Measurements from ENCODE around the gene RAB5IF. TPM values are rescaled to one million over a fixed set of nuclear protein-coding genes. Genes with fewer than 3 reads are reported as not detected.
"Not testable (repeated sequence)": the region's sequence is repeated elsewhere in the genome, so short reads cannot be mapped to it uniquely, and the experiment has no call there.

The RAB5IF gene
- total RNA-seq, 1 donor from 2014 or later, result 56.5 TPM

DNA sequence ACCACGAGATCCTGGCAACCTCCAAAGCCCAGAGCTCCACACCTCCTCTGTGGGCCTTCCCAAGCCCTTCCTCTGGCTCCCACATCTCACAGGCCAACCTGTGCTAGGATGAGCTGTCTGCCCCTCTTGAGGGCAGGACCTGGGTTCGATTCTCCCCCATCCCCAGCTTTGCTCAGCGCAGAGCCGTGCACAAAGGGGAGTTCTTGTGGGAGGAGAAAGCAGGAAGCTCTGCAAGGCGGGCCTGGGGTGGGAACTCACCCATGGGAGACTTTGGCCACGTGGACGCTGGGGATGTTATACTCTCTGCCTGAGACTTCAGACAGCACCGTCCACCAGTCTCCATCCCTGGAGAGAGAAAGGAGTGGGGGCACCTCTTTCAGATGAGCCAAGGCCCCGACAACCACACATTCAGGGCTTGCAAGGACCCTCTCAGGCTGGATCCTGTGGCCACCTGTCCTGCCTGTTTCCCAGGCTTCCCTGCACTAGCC, 27.8 kb downstream of the RAB5IF start:
- Histone ChIP-seq H3K36me3 (no peaks in the 10 kb centered on the region), H3K4me1 (no peaks in the 10 kb centered on the region), H3K9me3 (replicated peaks) (no peaks in the 10 kb centered on the region), H3K27ac (replicated peaks) (no peak overlapping the region), H3K4me3 (no peak overlapping the region), H3K27me3 (ENCODE audit: low read depth) (no peaks in the 10 kb centered on the region)
- DNase-seq, result no peak
- intact Hi-C loops (cut with micrococcal nuclease), result no loop called here
- TF ChIP-seq, protein P1, sequence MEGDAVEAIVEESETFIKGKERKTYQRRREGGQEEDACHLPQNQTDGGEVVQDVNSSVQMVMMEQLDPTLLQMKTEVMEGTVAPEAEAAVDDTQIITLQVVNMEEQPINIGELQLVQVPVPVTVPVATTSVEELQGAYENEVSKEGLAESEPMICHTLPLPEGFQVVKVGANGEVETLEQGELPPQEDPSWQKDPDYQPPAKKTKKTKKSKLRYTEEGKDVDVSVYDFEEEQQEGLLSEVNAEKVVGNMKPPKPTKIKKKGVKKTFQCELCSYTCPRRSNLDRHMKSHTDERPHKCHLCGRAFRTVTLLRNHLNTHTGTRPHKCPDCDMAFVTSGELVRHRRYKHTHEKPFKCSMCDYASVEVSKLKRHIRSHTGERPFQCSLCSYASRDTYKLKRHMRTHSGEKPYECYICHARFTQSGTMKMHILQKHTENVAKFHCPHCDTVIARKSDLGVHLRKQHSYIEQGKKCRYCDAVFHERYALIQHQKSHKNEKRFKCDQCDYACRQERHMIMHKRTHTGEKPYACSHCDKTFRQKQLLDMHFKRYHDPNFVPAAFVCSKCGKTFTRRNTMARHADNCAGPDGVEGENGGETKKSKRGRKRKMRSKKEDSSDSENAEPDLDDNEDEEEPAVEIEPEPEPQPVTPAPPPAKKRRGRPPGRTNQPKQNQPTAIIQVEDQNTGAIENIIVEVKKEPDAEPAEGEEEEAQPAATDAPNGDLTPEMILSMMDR (IDR thresholded peaks at IDR 0.05; ENCODE audit: borderline replicate concordance), result no peak

DNA sequence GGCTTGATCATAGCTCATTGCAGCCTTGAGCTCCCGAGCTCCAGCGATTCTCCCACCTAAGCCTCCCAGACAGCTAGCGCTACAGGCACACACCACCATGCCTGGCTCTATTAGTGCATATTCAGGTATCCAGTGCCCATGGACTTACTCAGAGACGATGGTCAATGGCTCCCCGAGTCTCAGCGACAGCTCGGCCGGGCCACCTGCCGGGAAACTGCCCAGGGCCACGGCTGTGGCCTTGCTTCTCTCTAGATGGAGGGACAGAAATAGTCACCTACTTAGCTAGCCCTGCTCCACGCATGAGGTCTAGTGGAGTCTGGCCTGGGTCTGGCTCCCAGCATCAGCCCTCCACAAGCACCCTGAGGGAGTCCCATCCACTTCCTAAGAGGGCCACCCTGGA, 28.8 kb downstream of the RAB5IF start:
- no peak overlapping the region for H3K27ac ChIP-seq (replicated peaks)
- no peak overlapping the region for H3K4me3 ChIP-seq
- no peaks in the 10 kb centered on the region for H3K36me3 ChIP-seq
- TF ChIP-seq, protein P1 (IDR thresholded peaks at IDR 0.05; ENCODE audit: borderline replicate concordance), result no peak
- no peaks in the 10 kb centered on the region for H3K27me3 ChIP-seq (ENCODE audit: low read depth)
- no peak for DNase-seq
- H3K4me1 ChIP-seq, result no peaks in the 10 kb centered on the region
- intact Hi-C loops (cut with micrococcal nuclease), result no loop called here
- no peaks in the 10 kb centered on the region for H3K9me3 ChIP-seq (replicated peaks)

DNA sequence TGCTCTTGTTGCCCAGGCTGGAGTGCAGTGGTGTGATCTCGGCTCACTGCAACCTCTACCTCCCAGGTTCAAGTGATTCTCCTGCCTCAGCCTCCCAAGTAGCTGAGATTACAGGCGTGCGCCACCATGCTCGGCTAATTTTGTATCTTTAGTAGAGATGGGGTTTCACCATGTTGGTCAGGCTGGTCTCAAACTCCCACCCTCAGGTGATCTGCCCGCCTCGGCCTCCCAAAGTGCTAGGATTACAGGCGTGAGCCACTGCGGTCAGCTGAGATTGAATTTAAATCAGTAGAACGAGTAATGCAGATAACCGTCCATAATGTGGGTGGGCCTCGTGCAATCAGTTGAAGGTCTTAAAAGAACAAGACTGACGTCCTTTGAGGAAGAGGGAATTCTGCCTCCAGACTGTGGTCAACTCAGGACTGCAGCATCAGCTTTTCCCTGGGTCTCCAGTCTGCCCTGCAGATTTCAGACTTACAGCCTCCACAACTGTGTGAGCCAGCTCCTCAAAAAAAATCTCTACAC, 33.4 kb downstream of the RAB5IF start:
- intact Hi-C loops (cut with micrococcal nuclease); H3K27me3 ChIP-seq (ENCODE audit: low read depth); H3K27ac ChIP-seq (replicated peaks); H3K4me1 ChIP-seq; H3K36me3 ChIP-seq; H3K4me3 ChIP-seq; DNase-seq; H3K9me3 ChIP-seq (replicated peaks): not testable (repeated sequence)

DNA sequence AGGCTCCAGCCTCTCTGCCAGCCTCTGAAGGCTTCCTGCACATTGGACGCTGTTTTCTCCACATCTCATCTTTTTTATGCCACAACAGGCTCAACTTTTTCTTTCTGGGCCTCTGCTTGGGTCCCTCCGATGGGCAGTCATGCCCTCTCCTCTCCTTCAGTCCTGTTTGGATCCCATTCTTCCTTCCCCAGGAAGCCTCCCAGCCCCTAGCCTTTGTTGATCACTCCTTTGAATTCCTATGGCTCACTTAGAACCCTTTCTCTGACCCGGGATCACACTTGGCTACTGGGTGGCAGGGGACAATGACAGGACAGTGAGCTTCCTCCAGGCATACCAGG, 35.9 kb downstream of the RAB5IF start:
- Histone ChIP-seq H3K4me3 (no peak overlapping the region), H3K27ac (replicated peaks) (no peak overlapping the region), H3K36me3 (no peaks in the 10 kb centered on the region), H3K9me3 (replicated peaks) (no peaks in the 10 kb centered on the region), H3K4me1 (no peaks in the 10 kb centered on the region), H3K27me3 (ENCODE audit: low read depth) (no peaks in the 10 kb centered on the region)
- TF ChIP-seq, protein P1 (IDR thresholded peaks at IDR 0.05; ENCODE audit: borderline replicate concordance), result no peak
- intact Hi-C loops (cut with micrococcal nuclease), result no loop called here
- DNase-seq, result no peak

DNA sequence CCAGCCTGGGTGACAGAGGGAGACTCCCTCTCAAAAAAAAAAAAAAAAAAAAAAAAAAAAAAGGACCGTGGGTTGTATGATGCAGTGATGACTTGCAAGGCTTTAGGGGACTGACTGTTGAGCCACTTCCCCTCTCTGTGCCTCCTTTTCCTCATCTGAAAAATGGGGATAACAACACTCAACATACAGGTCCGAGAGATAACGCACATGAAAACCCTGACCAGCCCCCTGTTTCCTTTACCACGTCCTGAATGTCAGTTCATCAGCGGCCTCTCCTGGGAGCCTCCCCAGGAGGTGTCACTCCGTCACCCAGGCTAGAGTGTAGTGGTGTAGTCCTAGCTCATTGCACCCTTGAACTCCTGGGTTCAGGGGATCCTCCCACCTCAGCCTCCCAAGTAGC, 36.6 kb downstream of the RAB5IF start:
- DNase-seq, result no peak
- no peak overlapping the region for H3K27ac ChIP-seq (replicated peaks)
- intact Hi-C loops (cut with micrococcal nuclease), result no loop called here
- TF ChIP-seq, protein P1 (IDR thresholded peaks at IDR 0.05; ENCODE audit: borderline replicate concordance), result no peak
- no peaks in the 10 kb centered on the region for H3K36me3 ChIP-seq
- H3K9me3 ChIP-seq (replicated peaks), result no peaks in the 10 kb centered on the region
- no peaks in the 10 kb centered on the region for H3K27me3 ChIP-seq (ENCODE audit: low read depth)
- no peak overlapping the region for H3K4me3 ChIP-seq
- H3K4me1 ChIP-seq, result no peaks in the 10 kb centered on the region

DNA sequence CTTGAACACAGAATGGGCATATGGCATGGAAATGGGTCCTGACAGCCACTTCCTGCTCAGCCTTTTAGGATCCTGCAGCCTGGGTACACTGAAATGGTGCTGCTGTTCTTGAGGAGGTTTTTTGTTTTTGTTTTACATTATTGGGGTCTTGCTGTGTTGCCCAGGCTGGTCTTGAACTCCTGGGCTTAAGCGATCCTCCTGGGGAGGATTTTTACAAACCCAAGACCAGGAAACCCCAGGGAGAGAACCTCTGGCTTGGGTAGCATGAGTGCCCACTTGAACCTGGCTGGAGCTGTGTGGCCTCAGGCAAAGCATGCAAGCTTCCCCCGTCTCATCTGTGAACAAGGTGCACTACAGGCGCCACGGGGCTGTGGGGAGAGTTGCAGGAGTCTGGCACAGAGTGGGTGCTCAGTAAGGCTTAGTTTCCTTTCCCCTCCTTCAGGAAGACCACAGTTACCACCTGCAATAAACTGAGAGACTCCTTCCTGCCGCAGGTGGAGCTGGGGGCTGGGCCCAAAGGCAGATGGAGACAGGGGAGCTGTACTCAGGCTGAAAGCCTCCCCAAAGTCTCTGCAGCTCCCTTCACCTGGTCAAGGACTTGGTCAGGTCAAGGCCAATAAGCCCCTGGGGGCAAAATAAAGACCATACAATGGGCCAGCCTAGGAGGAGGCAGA, 38.6 kb downstream of the RAB5IF start:
- intact Hi-C loops (cut with micrococcal nuclease), result no loop called here
- Histone ChIP-seq H3K27me3 (ENCODE audit: low read depth) (no peaks in the 10 kb centered on the region), H3K9me3 (replicated peaks) (no peaks in the 10 kb centered on the region), H3K36me3 (no peaks in the 10 kb centered on the region), H3K4me1 (no peaks in the 10 kb centered on the region), H3K4me3 (no peak overlapping the region), H3K27ac (replicated peaks) (no peak overlapping the region)
- TF ChIP-seq, protein P1 (IDR thresholded peaks at IDR 0.05; ENCODE audit: borderline replicate concordance), result no peak
- DNase-seq, result no peak

All from left ventricle myocardium inferior (tissue), 1 donor.